Lung (tissue), 12 donors: ENCODE results near the gene GOLGB1. TPM values are rescaled to one million over a fixed set of nuclear protein-coding genes. Genes with fewer than 3 reads are reported as not detected.

Source experiments
- ATAC-seq: fragments of 200-7000 bp; cut with Tn5 transposase; one replicate; pipeline ENCODE4 v1.9.1; 2020; ENCODE audit warnings: moderate number of reproducible peaks; ENCODE audit not compliant: insufficient read depth, low FRiP score
- DNase-seq, 3 donors: peaks; one replicate each; pipeline ENCODE4 v3.0.0-alpha.2; 2013 to 2017
- H3K27ac ChIP-seq, 2 donors: one replicate each; pipeline ENCODE4 v1.5.1; 2013; ENCODE audit warnings: mild to moderate bottlenecking in 2 of 2, moderate library complexity in 2 of 2, control low read depth in 1 of 2, inconsistent platforms in 1 of 2, low read depth in 1 of 2, low read length in 1 of 2
- H3K27me3 ChIP-seq, 3 donors: one replicate each; pipeline ENCODE4 v1.5.1; 2013; ENCODE audit warnings: low read length in 2 of 3; ENCODE audit not compliant: control insufficient read depth in 3 of 3, insufficient read depth in 3 of 3
- H3K36me3 ChIP-seq, 4 donors: one replicate each; pipeline ENCODE4 v1.5.1; 2013; ENCODE audit warnings: low read length in 4 of 4, mild to moderate bottlenecking in 1 of 4, moderate library complexity in 1 of 4; ENCODE audit not compliant: control insufficient read depth in 4 of 4, insufficient read depth in 4 of 4
- H3K4me1 ChIP-seq, 5 donors: one replicate each; pipeline ENCODE4 v1.5.1; 2013; ENCODE audit warnings: low read length in 5 of 5, mild to moderate bottlenecking in 2 of 5, moderate library complexity in 1 of 5; ENCODE audit not compliant: control insufficient read depth in 5 of 5, insufficient read depth in 5 of 5
- H3K4me3 ChIP-seq: one replicate; pipeline ENCODE4 v1.5.1; 2013; ENCODE audit warnings: mild to moderate bottlenecking, control low read depth, moderate library complexity
- H3K9ac ChIP-seq, 2 donors: one replicate each; pipeline ENCODE4 v1.5.1; 2013; ENCODE audit warnings: low read length in 2 of 2, control low read depth in 1 of 2; ENCODE audit not compliant: insufficient read depth in 1 of 2
- H3K9me3 ChIP-seq, 4 donors: one replicate each; pipeline ENCODE4 v1.5.1; 2013; ENCODE audit warnings: low read length in 3 of 4, mild to moderate bottlenecking in 1 of 4, moderate library complexity in 1 of 4; ENCODE audit not compliant: control insufficient read depth in 4 of 4, insufficient read depth in 3 of 4
- CTCF ChIP-seq: IDR thresholded peaks from 2 replicates; pipeline ENCODE4 v1.5.1; 2012; ENCODE audit warnings: mild to moderate bottlenecking; ENCODE audit errors: control extremely low read depth, extremely low read depth
- WGBS, 2 donors: extraction: QIAGEN DNeasy Blood & Tissue Kit; methylation state at CpG; one replicate each; pipeline ENCODE4 v1.1.7; 2013; 5-methylcytosine and 5-hydroxymethylcytosine counted together
- polyA plus RNA-seq, 2 donors: library from polyadenylated mRNA; stranded (reverse); fragments of 200-250 nt; gene quantifications; one replicate each; pipeline ENCODE4 v1.2.1, GENCODE V29; 2013
- total RNA-seq, 2 donors: library from RNA; depleted of rRNA in 1 of 2; stranded (reverse); fragments of >200 nt in 1 of 2; gene quantifications; one replicate each; pipeline ENCODE4 v1.2.1, GENCODE V29; 2014 to 2021
- donor health status: control.
- donor health status: control.
- donor health status: Bipolar disorder and iron deficiency.
- donor health status: healthy.
- donor health status: DM: yes; HTN: yes; CAD: no.

The GOLGB1 gene
- total and polyA plus RNA-seq, 4 donors = 11.6 to 92.8 (median 31.1) TPM

GRCh38 chr3:121758727-121759450, 9.3 kb upstream of the GOLGB1 start:
- no peak for DNase-seq
- Histone ChIP-seq H3K4me1 (peaks cover 0 to 2% (median 0%) of the 10 kb centered on the region in 5 donors), H3K9ac (no peak overlapping the region), H3K4me3 (no peak overlapping the region), H3K36me3 (no peaks in the 10 kb centered on the region), H3K27ac (no peak overlapping the region), H3K27me3 (peaks cover 0 to 6% (median under 1%) of the 10 kb centered on the region in 3 donors), H3K9me3 (no peaks in the 10 kb centered on the region)
- no peak for TF ChIP-seq CTCF
- WGBS, 2 donors = 33 to 68% methylated on average over 1 of the region's 1 CpG
- ATAC-seq = no peak

DNA sequence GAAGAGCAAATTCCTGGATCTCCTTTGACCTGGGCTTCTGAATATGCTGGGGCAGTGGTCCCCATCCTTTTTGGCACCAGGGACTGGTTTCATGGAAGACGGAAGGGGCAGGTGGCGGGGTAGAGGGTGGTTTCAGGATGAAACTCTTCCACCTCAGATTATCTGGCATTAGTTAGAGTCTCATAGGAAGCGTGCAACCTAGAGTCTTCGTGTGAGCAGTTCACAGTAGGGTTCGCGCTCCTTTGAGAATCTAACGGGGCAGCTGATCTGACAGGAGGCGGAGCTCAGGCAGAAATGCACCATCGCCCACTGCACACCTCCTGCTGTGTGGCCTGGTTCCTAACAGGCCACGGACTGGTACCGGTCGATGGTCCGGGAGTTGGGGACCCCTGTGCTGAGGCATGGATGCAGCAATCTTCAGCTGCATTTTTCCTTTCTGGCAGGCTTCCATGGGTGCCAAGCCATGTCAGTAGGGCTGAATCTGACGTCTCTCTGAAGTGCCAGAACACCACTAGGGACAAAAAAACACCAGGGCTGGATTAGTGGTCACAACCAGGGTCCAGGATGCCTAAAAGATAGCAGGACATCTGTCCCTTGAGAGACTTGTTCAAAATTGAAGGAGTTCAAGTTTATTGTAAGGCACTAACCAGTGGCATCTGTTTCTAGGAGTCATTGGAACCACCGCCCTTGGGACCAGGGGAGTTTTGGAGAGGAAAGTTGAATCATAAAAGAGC, 8.4 kb upstream of the GOLGB1 start:
- Histone ChIP-seq H3K27me3 (peaks cover 0 to 6% (median 4%) of the 10 kb centered on the region in 3 donors), H3K36me3 (no peaks in the 10 kb centered on the region), H3K9ac (no peak overlapping the region), H3K4me3 (no peak overlapping the region), H3K27ac (no peak overlapping the region), H3K4me1 (peaks cover 0 to 2% (median 0%) of the 10 kb centered on the region in 5 donors), H3K9me3 (no peaks in the 10 kb centered on the region)
- no peak for DNase-seq
- ATAC-seq = no peak
- 84 to 94% methylated on average over 15 of the region's 15 CpGs for WGBS, 2 donors
- TF ChIP-seq CTCF = no peak

DNA sequence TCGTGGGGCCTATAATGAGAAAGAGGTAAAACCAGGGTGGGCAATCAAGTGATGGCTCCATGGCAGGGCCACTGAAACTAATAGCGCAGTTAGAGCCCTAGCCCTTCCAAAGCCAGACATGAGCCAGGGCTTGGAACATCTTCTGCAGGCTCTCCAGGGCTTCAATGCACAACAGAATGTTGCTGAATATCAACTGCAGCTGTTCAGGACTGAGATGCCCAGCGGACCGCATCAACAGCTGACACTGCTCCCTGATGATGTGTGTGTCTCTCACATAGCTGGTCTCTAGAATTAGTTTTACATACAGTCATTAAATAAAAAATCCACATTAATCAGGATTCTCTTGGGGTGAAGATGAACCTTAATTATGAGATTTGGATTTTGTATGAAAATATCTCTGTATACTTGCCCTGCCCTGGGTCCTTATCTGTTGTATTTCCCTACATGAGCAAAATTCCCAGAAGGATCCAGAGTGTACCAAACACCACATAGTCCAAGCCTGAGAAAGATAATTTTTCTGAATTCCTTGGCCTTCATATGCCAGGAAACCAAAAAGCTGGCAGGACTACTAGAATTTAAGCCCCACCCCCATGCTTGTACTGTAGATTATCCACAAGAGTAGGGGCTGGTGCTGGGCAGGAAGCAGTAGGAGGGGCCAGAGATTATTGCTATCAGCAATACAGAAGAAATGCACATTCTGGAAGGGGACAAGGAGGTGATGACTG, 7.7 kb upstream of the GOLGB1 start:
- no peak for TF ChIP-seq CTCF
- ATAC-seq = no peak
- Histone ChIP-seq H3K4me1 (peaks cover 0 to 2% (median 0%) of the 10 kb centered on the region in 5 donors), H3K9ac (no peak overlapping the region), H3K4me3 (no peak overlapping the region), H3K27me3 (peaks cover 0 to 8% (median 4%) of the 10 kb centered on the region in 3 donors), H3K27ac (no peak overlapping the region), H3K36me3 (no peaks in the 10 kb centered on the region), H3K9me3 (no peaks in the 10 kb centered on the region)
- peak in 2 of 3 donors; percentile 16 to 26 for DNase-seq
- WGBS, 2 donors = 77 to 89% methylated on average over 4 of the region's 4 CpGs
